ENCODE data around the gene FARSA.

GRCh38 chr19:12938779-12939601 is 5.5 kb upstream of the FARSA start:
- no peak for TF ChIP-seq POLR2A (IDR thresholded peaks at IDR 0.05; ENCODE audit: low read depth, low read length)
- TF ChIP-seq POLR2AphosphoS5 (IDR thresholded peaks at IDR 0.05; ENCODE audit: low read depth, low read length): no peak; the same call in 1 of the 2 replicates
- peak; percentile 34; the same call in 1 of the 2 replicates for TF ChIP-seq SPI1 (IDR thresholded peaks at IDR 0.05; ENCODE audit: low read depth, low read length)
- TF ChIP-seq POU2F2 (IDR thresholded peaks at IDR 0.05; ENCODE audit: low read depth, low read length): no peak; the same call in 1 of the 2 replicates
- no peak; the same call in 1 of the 2 replicates for TF ChIP-seq TAF1 (IDR thresholded peaks at IDR 0.05; ENCODE audit: low read depth, low read length)

Measured in GM12891 (cell line).